HepG2 (cell line): ENCODE results near the gene ZNF586. TPM values are rescaled to one million over a fixed set of nuclear protein-coding genes. Genes with fewer than 3 reads are reported as not detected.

Source experiments
- ARID3A ChIP-seq: IDR thresholded peaks from 2 replicates; pipeline ENCODE4 v1.6.1; 2012; ENCODE audit warnings: low read depth, low read length, improper control_type of control experiment
- CHCHD3 ChIP-seq: sonication (generic); formaldehyde crosslinking; IDR thresholded peaks from 2 replicates; pipeline ENCODE4 v1.8.0; 2022; ENCODE audit warnings: mild to moderate bottlenecking, missing genetic modification reagents, moderate library complexity
- FOXM1 ChIP-seq: sonication (generic); formaldehyde crosslinking; IDR thresholded peaks from 2 replicates; pipeline ENCODE4 v1.5.0; 2020; ENCODE audit warnings: missing genetic modification reagents
- IRF2 ChIP-seq: IDR thresholded peaks from 2 replicates; pipeline ENCODE4 v1.6.1; 2018; ENCODE audit warnings: missing genetic modification reagents, missing compliant biosample characterization
- IRX3 ChIP-seq: sonication (generic); formaldehyde crosslinking; IDR thresholded peaks from 2 replicates; pipeline ENCODE4 v1.8.1; 2023; ENCODE audit warnings: mild to moderate bottlenecking, low read depth, missing genetic modification reagents, borderline replicate concordance
- KLF6 ChIP-seq: IDR thresholded peaks from 2 replicates; pipeline ENCODE4 v1.8.0; 2016; ENCODE audit warnings: missing biosample characterization, missing genetic modification reagents
- MXD1 ChIP-seq: sonication (generic); formaldehyde crosslinking; IDR thresholded peaks from 2 replicates; pipeline ENCODE4 v1.4.0; 2020; ENCODE audit warnings: mild to moderate bottlenecking, missing genetic modification reagents
- NFE2L1 ChIP-seq: sonication (generic); formaldehyde crosslinking; IDR thresholded peaks from 2 replicates; pipeline ENCODE4 v1.4.0; 2020; ENCODE audit warnings: missing genetic modification reagents, mild to moderate bottlenecking, borderline replicate concordance
- SAP130 ChIP-seq: IDR thresholded peaks from 2 replicates; pipeline ENCODE4 v1.6.1; 2016; ENCODE audit warnings: low read depth
- SOX13 ChIP-seq, 3 experiments: fragments of 450-650 bp in 1 of 3; sonication (generic) in 1 of 3; formaldehyde crosslinking in 1 of 3; IDR thresholded peaks in 2 of 3; conservative IDR thresholded peaks in 1 of 3; 2 replicates each; pipeline versions ENCODE4 v1.5.0 to v1.6.1; 2016 to 2020; ENCODE audit warnings: antibody characterized with exemption in 1 of 3, mild to moderate bottlenecking in 1 of 3, missing compliant biosample characterization in 1 of 3, missing genetic modification reagents in 1 of 3, moderate library complexity in 1 of 3
- ZNF136 ChIP-seq: sonication (generic); formaldehyde crosslinking; IDR thresholded peaks from 2 replicates; pipeline ENCODE4 v1.8.1; 2022; ENCODE audit warnings: low read depth, mild to moderate bottlenecking, moderate library complexity, missing genetic modification reagents
- ZNF142 ChIP-seq: sonication (generic); formaldehyde crosslinking; IDR thresholded peaks from 2 replicates; pipeline ENCODE4 v1.4.0; 2020; ENCODE audit warnings: missing genetic modification reagents
- ZNF44 ChIP-seq: sonication (generic); formaldehyde crosslinking; IDR thresholded peaks from 2 replicates; pipeline ENCODE4 v1.5.1; 2020; ENCODE audit warnings: mild to moderate bottlenecking, missing genetic modification reagents
- ZNF503 ChIP-seq: sonication (generic); formaldehyde crosslinking; IDR thresholded peaks from 2 replicates; pipeline ENCODE4 v1.4.0; 2020; ENCODE audit warnings: missing genetic modification reagents
- ZNF556 ChIP-seq: sonication (generic); formaldehyde crosslinking; IDR thresholded peaks from 2 replicates; pipeline ENCODE4 v1.4.0; 2020; ENCODE audit warnings: mild to moderate bottlenecking, missing genetic modification reagents, borderline replicate concordance
- ZNF629 ChIP-seq: sonication (generic); formaldehyde crosslinking; conservative IDR thresholded peaks from 2 replicates; pipeline ENCODE4 v1.5.0; 2020; ENCODE audit warnings: missing genetic modification reagents
- ZNF761 ChIP-seq: sonication (generic); formaldehyde crosslinking; conservative IDR thresholded peaks from 2 replicates; pipeline ENCODE4 v1.4.0; 2020; ENCODE audit warnings: mild to moderate bottlenecking, missing genetic modification reagents
- ZNF773 ChIP-seq: sonication (generic); formaldehyde crosslinking; IDR thresholded peaks from 2 replicates; pipeline ENCODE4 v1.4.0; 2020; ENCODE audit warnings: missing genetic modification reagents, borderline replicate concordance
- ZSCAN20 ChIP-seq: sonication (generic); formaldehyde crosslinking; IDR thresholded peaks from 2 replicates; pipeline ENCODE4 v1.4.0; 2020; ENCODE audit warnings: missing genetic modification reagents, mild to moderate bottlenecking, borderline replicate concordance
- polyA plus RNA-seq, 8 experiments: library from polyadenylated mRNA; depleted of rRNA in 3 of 8; stranded (reverse) in 7 of 8; unstranded in 1 of 8; fragments of >200 nt; fragmentation: Illumina TruSeq in 4 of 8; extraction: Trizol in 4 of 8; gene quantifications; 2 replicates each; pipeline versions ENCODE4 v1.2.1 to v1.2.3, GENCODE V29; 2011 to 2016; ENCODE audit warnings: low read depth in 4 of 8, missing spikeins in 1 of 8, mixed read lengths in 1 of 8; ENCODE audit not compliant: insufficient read depth in 1 of 8
- total RNA-seq, 5 experiments: library from RNA; depleted of rRNA; stranded (reverse); fragments of >200 nt; fragmentation: Illumina TruSeq; extraction: Trizol; gene quantifications; 2 replicates each; pipeline ENCODE4 v1.2.3, GENCODE V29; 2016; ENCODE audit warnings: low read depth in 1 of 5

Gene ZNF586
- total and polyA plus RNA-seq, 2 of the 13 experiments (the other 11 are each of a cell fraction or from before 2014, with no cell fraction given) = 0.50 to 3.4 TPM

- TF ChIP-seq ARID3A (peak; percentile 33; the same call in 1 of the 2 replicates), ZNF136 (CRISPR knock-in tag) (no peak), ZNF761 (CRISPR knock-in tag) (0 out of 2 replicates have a peak, but pooled peaks have one; percentile 47), ZSCAN20 (CRISPR knock-in tag) (no peak), SOX13 (IDR thresholded peaks at IDR 0.05) (no peak), SOX13 (CRISPR knock-in tag; conservative IDR thresholded peaks at IDR 0.05 in 1 of 2, IDR thresholded peaks at IDR 0.05 in 1 of 2) (0 out of 4 replicates have a peak, but pooled peaks of 1 of the 2 experiments have one; percentile 17), ZNF556 (no peak; the same call in 1 of the 2 replicates), IRF2 (CRISPR knock-in tag) (peak; percentile 58; the same call in 1 of the 2 replicates), NFE2L1 (CRISPR knock-in tag) (no peak), ZNF629 (CRISPR knock-in tag) (no peak), ZNF142 (0 out of 2 replicates have a peak, but pooled peaks have one; percentile 51), KLF6 (peak; percentile 77), CHCHD3 (CRISPR knock-in tag) (no peak), FOXM1 (0 out of 2 replicates have a peak, but pooled peaks have one; percentile 16), ZNF773 (CRISPR knock-in tag) (no peak), ZNF44 (no peak), ZNF503 (CRISPR knock-in tag) (peak; percentile 64; the same call in 1 of the 2 replicates), MXD1 (CRISPR knock-in tag) (peak; percentile 89; the same call in 1 of the 2 replicates), IRX3 (CRISPR knock-in tag) (no peak), SAP130 (CRISPR knock-in tag) (peak; percentile 97)
Measured at GRCh38 chr19:57819475-57820148, 50.1 kb downstream of the ZNF586 start (continued).
